HCT116 (cell line): ENCODE measurements around the gene TST. TPM values are rescaled to one million over a fixed set of nuclear protein-coding genes. Genes with fewer than 3 reads are reported as not detected.

Experiments
- ATAC-seq: fragments of 200-7000 bp; cut with Tn5 transposase; 2 replicates; pipeline ENCODE4 v1.9.1; 2020; ENCODE audit warnings: mild to moderate bottlenecking, moderate library complexity
- BruUV-seq: library from RNA; stranded (reverse); fragments of 400-500 nt; replicated peaks from 2 replicates; lab custom pipeline; 2021; lab: Mats Ljungman, UMichigan
- CTCF ChIA-PET: fragments of 300-600 bp; sonication (Branson Sonifier 250); formaldehyde crosslinking; loops from one replicate; lab custom pipeline; 2021; ENCODE audit warnings: antibody characterized with exemption; lab: Charles Lee
- POLR2A ChIA-PET: fragments of 300-600, 350-600 bp; sonication (Branson Sonifier 250); formaldehyde crosslinking; loops from one replicate; lab custom pipeline; 2021; ENCODE audit warnings: antibody characterized with exemption; lab: Charles Lee
- RAD21 ChIA-PET, 2 experiments: fragments of 300-600 bp; sonication (Branson Sonifier 250); formaldehyde crosslinking; loops; one replicate each; lab custom pipeline; 2023; ENCODE audit warnings: low total read pairs in 2 of 2; ENCODE audit not compliant: uncharacterized antibody in 2 of 2, unreplicated experiment in 2 of 2, low non-redundant PET in 1 of 2; lab: Charles Lee
- DNase-seq: peaks from one replicate; pipeline ENCODE4 v3.0.0-alpha.2; 2010; ENCODE audit warnings: low read depth, low spot score
- H2AFZ ChIP-seq: fragments of 200-600 bp; shearing (Covaris generic), sonication (generic); 2 replicates; pipeline ENCODE4 v1.6.1; 2017; ENCODE audit warnings: low read depth, mixed run types, mixed read lengths, antibody characterized with exemption, low read length; ENCODE audit not compliant: poor library complexity, severe bottlenecking
- H3K27ac ChIP-seq: 2 replicates; pipeline ENCODE4 v1.5.1; 2012; ENCODE audit warnings: low read depth, low read length
- H3K27me3 ChIP-seq: fragments of 200-600 bp; sonication (generic); 2 replicates; pipeline ENCODE4 v1.6.1; 2016; ENCODE audit warnings: mixed run types, low read length, mixed read lengths; ENCODE audit not compliant: insufficient read depth
- H3K36me3 ChIP-seq, 2 experiments: fragments of 200-500 bp in 1 of 2; fragments of 200-600 bp in 1 of 2; sonication (Bioruptor generic) in 1 of 2; sonication (generic) in 1 of 2; 2 replicates each; pipeline versions ENCODE4 v1.5.1 to v1.6.1; 2014 to 2016; ENCODE audit warnings: low read length in 2 of 2, inconsistent platforms in 1 of 2, mixed read lengths in 1 of 2, mixed run types in 1 of 2; ENCODE audit not compliant: insufficient read depth in 2 of 2, control insufficient read depth in 1 of 2
- H3K4me1 ChIP-seq, 2 experiments: fragments of 200-600 bp in 1 of 2; sonication (generic) in 1 of 2; 2 replicates each; pipeline versions ENCODE4 v1.5.1 to v1.6.1; 2012 to 2017; ENCODE audit warnings: low read length in 2 of 2, inconsistent platforms in 1 of 2, mild to moderate bottlenecking in 1 of 2, mixed read lengths in 1 of 2, mixed run types in 1 of 2, moderate library complexity in 1 of 2; ENCODE audit not compliant: insufficient read depth in 2 of 2, control insufficient read depth in 1 of 2
- H3K4me2 ChIP-seq: fragments of 200-600 bp; sonication (generic); 2 replicates; pipeline ENCODE4 v1.6.1; 2017; ENCODE audit warnings: mixed run types, low read length, mixed read lengths
- H3K4me3 ChIP-seq, 2 experiments: fragments of 200-600 bp in 1 of 2; sonication (generic) in 1 of 2; replicated peaks in 1 of 2; 2 replicates each; pipeline ENCODE4 v1.5.1; 2011 to 2016; ENCODE audit warnings: low read length in 2 of 2, control low read depth in 1 of 2, low read depth in 1 of 2, mild to moderate bottlenecking in 1 of 2, mixed read lengths in 1 of 2, mixed run types in 1 of 2
- H3K79me2 ChIP-seq: fragments of 200-600 bp; sonication (generic); 2 replicates; pipeline ENCODE4 v1.6.1; 2017; ENCODE audit warnings: mild to moderate bottlenecking, mixed run types, low read length, moderate library complexity, mixed read lengths; ENCODE audit not compliant: insufficient read depth
- H3K9ac ChIP-seq: fragments of 200-600 bp; sonication (generic); 2 replicates; pipeline ENCODE4 v1.6.1; 2016; ENCODE audit warnings: low read length, mixed read lengths
- H3K9me2 ChIP-seq: fragments of 200-600 bp; sonication (generic), shearing (Covaris generic); 2 replicates; pipeline ENCODE4 v1.6.1; 2017; ENCODE audit warnings: mixed run types, mild to moderate bottlenecking, moderate library complexity; ENCODE audit not compliant: insufficient read depth
- H3K9me3 ChIP-seq, 2 experiments: fragments of 200-500 bp in 1 of 2; fragments of 200-600 bp in 1 of 2; sonication (Bioruptor generic) in 1 of 2; sonication (generic) in 1 of 2; 2 replicates each; pipeline ENCODE4 v1.6.1; 2014 to 2017; ENCODE audit warnings: low read length in 2 of 2, mixed read lengths in 2 of 2, inconsistent platforms in 1 of 2, low read depth in 1 of 2, mild to moderate bottlenecking in 1 of 2, mixed run types in 1 of 2, moderate library complexity in 1 of 2; ENCODE audit not compliant: control insufficient read depth in 1 of 2, insufficient read depth in 1 of 2
- H4K20me1 ChIP-seq: fragments of 200-600 bp; sonication (generic), shearing (Covaris generic); 2 replicates; pipeline ENCODE4 v1.6.1; 2017; ENCODE audit warnings: mixed run types, mild to moderate bottlenecking, moderate library complexity; ENCODE audit not compliant: insufficient read depth
- EZH2phosphoT487 ChIP-seq: fragments of 200-600 bp; IDR thresholded peaks from 2 replicates; pipeline ENCODE4 v1.6.1; 2018; ENCODE audit warnings: antibody characterized with exemption, borderline replicate concordance
- FOSL1 ChIP-seq: IDR thresholded peaks from 2 replicates; pipeline ENCODE4 v1.6.1; 2012; ENCODE audit warnings: low read depth
- RAD21 ChIP-seq: IDR thresholded peaks from 2 replicates; pipeline ENCODE4 v1.6.1; 2012; ENCODE audit warnings: low read depth, mild to moderate bottlenecking
- SP1 ChIP-seq: IDR thresholded peaks from 2 replicates; pipeline ENCODE4 v1.6.1; 2012; ENCODE audit warnings: low read depth
- SRF ChIP-seq: IDR thresholded peaks from 2 replicates; pipeline ENCODE4 v1.6.1; 2012; ENCODE audit warnings: low read depth
- TCF7L2 ChIP-seq: IDR thresholded peaks from 2 replicates; pipeline ENCODE4 v1.7.0; 2011; ENCODE audit warnings: borderline replicate concordance, inconsistent platforms; ENCODE audit not compliant: insufficient read depth, insufficient read length; ENCODE audit errors: extremely low read depth
- intact Hi-C: fragments of 100-400 bp; cut with micrococcal nuclease; formaldehyde crosslinking; loops from 2 replicates; pipeline ENCODE4 v1.10.0; 2022
- total RNA-seq: library from RNA; stranded (reverse); gene quantifications from one replicate; pipeline ENCODE4 v1.2.1, GENCODE V29; 2021; ENCODE audit not compliant: unreplicated experiment
- TF ChIP-seq, protein P1 (sequence below): IDR thresholded peaks from 2 replicates; pipeline ENCODE4 v1.6.1; 2012
- TF ChIP-seq, protein P2 (sequence below), 3 experiments: fragments of 200-600 bp in 1 of 3; sonication (generic) in 1 of 3; IDR thresholded peaks in 2 of 3; conservative IDR thresholded peaks in 1 of 3; 2 replicates each; pipeline ENCODE4 v1.5.1; 2012 to 2017; ENCODE audit warnings: low read depth in 2 of 3, low read length in 2 of 3, antibody characterized with exemption in 1 of 3, borderline replicate concordance in 1 of 3, control low read depth in 1 of 3, mild to moderate bottlenecking in 1 of 3, mixed read lengths in 1 of 3, mixed run types in 1 of 3, moderate library complexity in 1 of 3; ENCODE audit not compliant: insufficient read depth in 1 of 3

Gene TST
- total RNA-seq, 1 experiment from 2014 or later, result 32.1 TPM

DNA sequence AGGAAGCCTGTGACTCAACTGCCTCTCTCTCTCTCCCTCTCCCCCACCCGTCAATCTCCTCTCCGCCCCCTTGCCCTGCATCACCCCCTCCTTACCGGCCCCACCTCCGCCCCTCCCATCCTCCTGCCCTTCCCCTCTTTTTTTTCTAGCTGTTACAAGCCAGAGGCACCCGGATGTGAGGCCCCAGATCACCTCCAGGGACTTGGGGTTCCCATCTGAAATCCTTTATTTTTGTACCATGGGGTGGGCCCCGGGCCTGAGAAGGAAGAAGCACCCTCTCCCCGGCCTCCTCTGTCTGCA, 43.1 kb upstream of the TST start:
- no TSS peak for BruUV-seq
- TF ChIP-seq, protein P1, sequence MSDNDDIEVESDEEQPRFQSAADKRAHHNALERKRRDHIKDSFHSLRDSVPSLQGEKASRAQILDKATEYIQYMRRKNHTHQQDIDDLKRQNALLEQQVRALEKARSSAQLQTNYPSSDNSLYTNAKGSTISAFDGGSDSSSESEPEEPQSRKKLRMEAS, result no peak
- TF ChIP-seq EZH2phosphoT487, result no peak
- Histone ChIP-seq H2AFZ (no peak overlapping the region), H3K9me2 (no peaks in the 10 kb centered on the region), H3K27me3 (no peaks in the 10 kb centered on the region), H3K4me1 (peaks cover 0 to 4% of the 10 kb centered on the region in 2 experiments; a peak in 1 of 4 replicates), H3K4me3 (no peak overlapping the region), H3K4me2 (no peak overlapping the region), H3K9me3 (no peaks in the 10 kb centered on the region), H3K79me2 (no peaks in the 10 kb centered on the region), H4K20me1 (no peaks in the 10 kb centered on the region), H3K9ac (no peak overlapping the region), H3K36me3 (peaks cover 0 to 2% of the 10 kb centered on the region in 2 experiments; a peak in 1 of 4 replicates), H3K27ac (no peak overlapping the region)
- POLR2A ChIA-PET, result no interaction called here
- RAD21 ChIA-PET, result no interaction called here
- intact Hi-C loops, result no loop called here
- CTCF ChIA-PET, result no interaction called here
- ATAC-seq (no peak), DNase-seq (no peak)

DNA sequence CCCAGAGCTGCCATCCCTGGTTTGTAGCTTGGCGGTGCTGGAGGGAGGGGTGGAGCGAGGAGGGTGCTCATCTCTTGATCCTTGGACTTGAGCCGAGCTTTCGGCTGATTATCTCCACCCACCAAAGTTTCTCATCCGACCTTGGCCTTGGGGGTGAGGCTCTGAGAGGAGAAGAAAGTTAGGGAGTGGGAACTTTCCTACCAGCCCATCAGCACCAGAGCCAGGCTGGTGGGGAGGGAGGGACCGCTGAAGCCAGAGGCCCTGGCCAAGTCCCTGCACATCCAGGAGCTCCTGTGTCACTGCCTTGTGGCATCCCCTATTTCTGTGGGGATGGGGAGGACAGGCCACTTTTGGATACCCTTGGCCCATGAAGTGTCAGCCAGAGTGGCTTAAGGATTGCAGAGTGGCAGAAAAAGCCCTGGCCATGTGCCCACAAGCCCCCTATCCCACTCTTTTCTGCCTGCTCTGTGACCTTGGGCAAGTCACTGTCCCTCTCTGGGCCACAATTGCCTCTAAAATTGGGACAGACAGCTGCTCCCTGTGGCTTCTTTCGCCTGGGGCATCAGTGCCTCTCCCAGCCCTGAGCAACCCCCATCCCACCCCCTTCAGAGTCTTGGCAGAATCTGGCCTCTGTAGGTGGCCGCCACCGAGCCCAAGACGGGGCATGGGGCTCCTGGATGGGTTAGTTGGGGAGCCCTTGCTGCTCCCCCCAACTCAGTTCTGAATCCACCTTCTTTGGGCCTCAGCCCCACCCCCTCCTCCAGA, 42.5 kb upstream of the TST start:
- Histone ChIP-seq H3K27me3 (no peaks in the 10 kb centered on the region), H3K9me3 (no peaks in the 10 kb centered on the region), H3K4me3 (no peak overlapping the region), H3K4me1 (peaks cover 0 to 4% of the 10 kb centered on the region in 2 experiments; a peak in 1 of 4 replicates), H3K9me2 (no peaks in the 10 kb centered on the region), H3K27ac (no peak overlapping the region), H3K79me2 (no peaks in the 10 kb centered on the region), H2AFZ (no peak overlapping the region), H4K20me1 (no peaks in the 10 kb centered on the region), H3K4me2 (no peak overlapping the region), H3K36me3 (peaks cover 0 to 2% of the 10 kb centered on the region in 2 experiments; a peak in 1 of 4 replicates), H3K9ac (no peak overlapping the region)
- ATAC-seq (no peak), DNase-seq (no peak)
- intact Hi-C loops, result no loop called here
- RAD21 ChIA-PET, result no interaction called here
- TF ChIP-seq FOSL1 (no peak), RAD21 (no peak), SRF (no peak), TCF7L2 (no peak), SP1 (no peak)
- TF ChIP-seq, protein P2, sequence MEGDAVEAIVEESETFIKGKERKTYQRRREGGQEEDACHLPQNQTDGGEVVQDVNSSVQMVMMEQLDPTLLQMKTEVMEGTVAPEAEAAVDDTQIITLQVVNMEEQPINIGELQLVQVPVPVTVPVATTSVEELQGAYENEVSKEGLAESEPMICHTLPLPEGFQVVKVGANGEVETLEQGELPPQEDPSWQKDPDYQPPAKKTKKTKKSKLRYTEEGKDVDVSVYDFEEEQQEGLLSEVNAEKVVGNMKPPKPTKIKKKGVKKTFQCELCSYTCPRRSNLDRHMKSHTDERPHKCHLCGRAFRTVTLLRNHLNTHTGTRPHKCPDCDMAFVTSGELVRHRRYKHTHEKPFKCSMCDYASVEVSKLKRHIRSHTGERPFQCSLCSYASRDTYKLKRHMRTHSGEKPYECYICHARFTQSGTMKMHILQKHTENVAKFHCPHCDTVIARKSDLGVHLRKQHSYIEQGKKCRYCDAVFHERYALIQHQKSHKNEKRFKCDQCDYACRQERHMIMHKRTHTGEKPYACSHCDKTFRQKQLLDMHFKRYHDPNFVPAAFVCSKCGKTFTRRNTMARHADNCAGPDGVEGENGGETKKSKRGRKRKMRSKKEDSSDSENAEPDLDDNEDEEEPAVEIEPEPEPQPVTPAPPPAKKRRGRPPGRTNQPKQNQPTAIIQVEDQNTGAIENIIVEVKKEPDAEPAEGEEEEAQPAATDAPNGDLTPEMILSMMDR (IDR thresholded peaks at IDR 0.05 in 2 of 3, conservative IDR thresholded peaks at IDR 0.05 in 1 of 3; ENCODE audit: borderline replicate concordance in 1 of 3, insufficient read depth in 1 of 3, low read depth in 2 of 3, low read length in 2 of 3), result no peak
- CTCF ChIA-PET, result no interaction called here
- no TSS peak for BruUV-seq
- POLR2A ChIA-PET, result no interaction called here
